GM19025 (cell line): Measurements from ENCODE around the gene IKZF3.

ENCODE experiments used
- ATAC-seq: cut with Tn5 transposase; IDR thresholded peaks from one replicate; pipeline ENCODE4 v1.9.1; 2021; ENCODE audit warnings: mild to moderate bottlenecking, low read depth, moderate library complexity; ENCODE audit not compliant: unreplicated experiment

Gene IKZF3

DNA sequence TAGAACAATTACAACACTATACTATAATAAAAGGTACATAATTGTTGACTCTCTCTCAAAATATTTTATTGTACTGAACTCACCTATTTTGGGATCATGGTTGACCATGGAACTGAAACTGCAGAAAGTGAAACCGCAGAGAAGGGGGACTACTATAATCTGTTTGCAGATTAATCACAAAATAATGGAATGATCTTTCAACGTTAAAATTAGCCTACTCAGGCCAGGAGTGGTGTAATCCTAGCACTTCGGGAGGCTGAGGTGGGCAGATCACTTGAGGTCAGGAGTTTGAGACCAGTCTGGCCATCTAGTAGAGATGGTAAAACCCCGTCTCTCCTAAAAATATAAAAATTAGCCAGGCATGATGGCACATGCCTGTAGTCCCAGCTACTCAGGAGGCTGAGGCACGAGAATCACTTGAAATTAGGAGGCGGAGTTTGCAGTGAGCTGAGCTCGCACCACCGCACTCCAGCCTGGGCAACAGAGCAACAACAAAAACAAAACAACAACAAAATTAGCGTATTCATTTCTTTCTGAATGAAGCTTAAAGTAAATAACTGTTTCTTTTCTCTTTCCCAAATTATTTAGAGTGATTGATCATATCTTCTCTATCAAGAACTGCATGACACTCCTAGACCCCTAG, 45.6 kb downstream of the IKZF3 start:
- no peak for ATAC-seq

DNA sequence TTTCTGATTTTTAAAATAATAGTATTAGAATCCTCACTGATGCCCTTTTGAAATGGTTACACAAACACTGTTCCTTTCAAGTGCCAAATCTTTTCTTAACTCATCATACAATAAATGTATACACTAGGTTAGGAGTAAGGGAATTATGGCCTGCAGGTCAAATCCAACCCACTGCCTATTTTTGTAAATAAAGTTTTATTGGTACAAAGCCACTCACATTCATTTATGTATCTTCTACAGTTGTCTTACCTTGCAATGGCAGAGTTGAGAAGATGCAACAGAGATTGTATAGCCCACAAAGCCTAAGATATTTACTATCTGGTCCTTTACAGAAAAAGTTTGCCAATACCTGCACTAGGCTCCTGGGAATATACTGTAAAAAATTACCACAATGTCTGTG, 47.8 kb downstream of the IKZF3 start:
- ATAC-seq = no peak

DNA sequence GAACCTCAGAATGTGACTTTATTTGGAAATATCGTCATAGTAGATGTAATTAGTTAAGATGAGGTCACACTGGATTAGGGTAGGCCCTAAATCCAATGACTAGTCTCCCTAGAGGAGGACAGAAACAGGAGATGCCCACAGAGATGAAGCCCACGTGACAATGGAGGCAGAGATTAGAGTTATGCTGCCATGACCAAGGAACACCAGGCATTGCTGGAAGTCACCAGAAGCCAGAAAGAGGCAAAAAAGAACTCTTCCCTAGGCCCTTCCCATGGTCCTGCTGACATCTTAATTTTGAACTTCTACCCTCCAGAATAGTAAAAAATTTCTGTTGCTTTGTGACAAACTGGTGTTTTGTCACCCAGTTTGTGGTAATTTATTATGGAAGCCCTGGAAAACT, 49.6 kb downstream of the IKZF3 start:
- ATAC-seq = no peak

DNA sequence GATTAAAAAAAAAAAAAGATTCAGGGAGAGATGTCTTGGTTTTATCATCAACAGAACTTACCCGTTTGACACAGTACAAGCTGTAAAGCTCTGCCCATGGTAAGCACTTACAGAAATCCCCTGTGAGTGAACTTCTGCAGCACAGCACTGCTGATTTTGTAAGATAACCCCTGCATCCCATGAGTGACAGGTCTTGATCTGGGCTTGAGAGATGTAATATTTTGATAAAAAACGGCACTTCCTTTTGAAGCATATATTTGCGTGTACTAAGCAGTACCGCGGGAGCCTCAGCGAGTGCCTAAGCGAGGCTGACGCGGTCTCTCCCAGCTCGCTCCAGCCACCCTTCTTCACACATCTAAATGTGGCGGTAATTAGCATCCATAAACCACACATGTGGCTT, 50.5 kb downstream of the IKZF3 start:
- ATAC-seq = no peak

DNA sequence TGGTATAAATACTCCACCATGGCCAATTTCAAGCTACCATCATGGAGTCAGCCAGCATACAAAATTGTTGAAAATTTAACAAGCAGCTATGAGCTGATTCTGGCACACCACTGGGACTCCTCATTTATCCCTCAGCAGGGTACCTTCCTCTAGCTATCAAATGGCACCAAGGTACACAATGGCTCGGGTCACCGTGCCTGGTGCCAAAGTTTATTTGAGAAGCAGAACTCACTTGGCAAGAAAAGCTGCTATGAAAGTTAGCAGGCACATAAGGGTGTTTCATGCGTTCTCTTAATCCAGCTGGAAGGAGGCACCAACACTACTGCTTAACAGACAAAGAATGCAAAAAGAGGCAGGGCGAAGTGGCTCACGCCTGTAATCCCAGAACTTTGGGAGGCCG, 51.6 kb downstream of the IKZF3 start:
- ATAC-seq = no peak

DNA sequence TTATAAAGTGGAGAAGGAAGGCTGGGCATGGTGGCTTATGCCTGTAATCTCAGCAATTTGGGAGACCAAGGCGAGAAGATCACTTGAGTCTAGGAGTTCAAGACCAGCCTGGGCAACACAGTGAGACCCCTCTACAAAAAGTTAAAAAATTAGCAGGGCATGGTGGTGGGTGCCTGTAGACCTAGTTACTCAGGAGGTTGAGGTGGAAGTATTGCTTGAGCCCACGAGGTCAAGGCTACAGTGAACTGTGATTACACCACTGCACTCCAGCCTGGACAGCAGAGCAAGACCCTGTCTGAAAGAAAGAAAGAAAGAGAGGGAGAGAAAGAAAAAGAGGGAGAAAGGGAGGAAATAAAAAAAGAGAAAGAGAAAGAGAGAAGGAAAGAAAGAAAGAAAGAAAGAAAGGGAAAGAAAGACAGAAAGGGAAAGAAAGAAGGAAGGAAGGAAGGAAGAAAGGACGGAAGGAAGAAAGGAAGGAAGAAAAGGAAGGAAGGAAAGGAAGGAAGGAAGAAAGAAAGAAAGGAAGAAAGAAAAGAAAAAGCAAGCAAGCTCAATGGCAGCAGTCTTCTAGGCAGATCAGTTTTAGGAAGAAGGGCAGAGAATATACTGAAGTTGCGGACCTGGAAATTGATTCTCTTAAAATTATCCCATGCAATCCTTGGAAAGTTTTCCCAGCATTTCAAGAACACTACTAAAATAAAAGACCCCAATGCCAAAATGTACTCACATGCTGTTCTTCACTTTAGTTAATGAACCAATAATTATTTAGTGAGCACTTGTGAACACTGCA, 53.0 kb downstream of the IKZF3 start:
- ATAC-seq = no peak

DNA sequence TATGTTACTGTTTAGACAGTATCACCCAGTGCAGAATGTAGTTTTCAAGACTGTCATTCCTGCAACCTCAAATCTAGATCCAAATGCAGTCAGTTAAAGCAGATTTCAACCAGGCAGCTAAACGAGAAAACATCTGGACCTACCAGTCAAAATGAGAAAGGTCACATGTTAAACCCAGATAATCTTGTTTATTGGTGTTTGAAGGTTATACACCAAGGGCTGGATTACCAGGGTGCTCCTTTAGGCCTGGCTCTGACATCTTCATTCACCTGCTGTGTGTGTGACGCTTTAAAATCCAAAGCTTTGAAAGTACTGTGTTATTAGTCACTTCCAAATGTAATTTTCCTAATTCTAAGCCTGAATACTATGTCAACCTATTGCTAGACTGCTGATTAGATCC, 54.9 kb downstream of the IKZF3 start:
- ATAC-seq = no peak

DNA sequence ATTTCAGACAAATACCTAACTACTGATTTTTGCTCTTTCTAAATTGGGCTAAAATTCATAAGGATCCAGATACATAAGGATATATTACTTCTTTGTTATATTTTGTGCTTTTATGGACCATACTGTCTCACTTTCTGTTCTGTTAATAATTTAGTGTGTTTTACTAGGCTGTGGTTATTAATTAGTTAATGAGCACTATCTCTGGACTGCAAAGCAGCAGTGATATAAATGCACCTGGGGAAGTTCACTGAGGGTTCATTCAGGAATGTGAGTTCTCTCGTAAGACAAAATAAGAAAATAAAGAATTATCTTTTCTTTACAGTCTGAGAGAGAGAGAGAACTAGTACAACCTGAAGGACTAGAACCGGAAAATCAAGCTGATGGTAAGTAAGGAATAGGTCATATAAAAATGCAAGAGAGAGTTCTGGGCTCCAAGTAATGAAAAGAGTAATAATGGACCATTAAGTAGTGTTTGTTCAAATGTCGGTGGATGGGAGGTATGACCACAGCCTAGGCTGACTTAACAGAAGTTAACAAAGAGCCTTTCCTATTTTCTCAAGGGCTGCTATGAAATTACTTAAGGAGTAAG, 55.6 kb downstream of the IKZF3 start:
- ATAC-seq = no peak

DNA sequence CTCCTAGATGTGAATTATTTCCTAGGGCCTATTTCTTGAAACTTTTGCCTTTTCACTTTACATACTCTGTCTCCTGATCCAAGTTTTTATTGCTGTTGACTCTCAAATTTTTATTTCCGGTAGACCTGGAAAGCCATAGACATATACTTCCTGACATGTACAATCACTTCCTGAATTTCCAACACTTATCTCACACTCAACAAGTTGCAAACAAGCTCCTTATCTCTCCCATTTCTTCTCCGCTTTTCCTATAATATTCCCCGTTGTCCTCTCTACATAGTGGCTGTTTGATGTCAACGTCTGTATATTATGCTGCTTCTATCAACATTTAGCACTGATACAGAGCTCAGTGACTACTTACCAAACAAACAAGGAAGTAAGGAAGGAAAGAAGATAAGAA, 59.3 kb downstream of the IKZF3 start:
- ATAC-seq = no peak

DNA sequence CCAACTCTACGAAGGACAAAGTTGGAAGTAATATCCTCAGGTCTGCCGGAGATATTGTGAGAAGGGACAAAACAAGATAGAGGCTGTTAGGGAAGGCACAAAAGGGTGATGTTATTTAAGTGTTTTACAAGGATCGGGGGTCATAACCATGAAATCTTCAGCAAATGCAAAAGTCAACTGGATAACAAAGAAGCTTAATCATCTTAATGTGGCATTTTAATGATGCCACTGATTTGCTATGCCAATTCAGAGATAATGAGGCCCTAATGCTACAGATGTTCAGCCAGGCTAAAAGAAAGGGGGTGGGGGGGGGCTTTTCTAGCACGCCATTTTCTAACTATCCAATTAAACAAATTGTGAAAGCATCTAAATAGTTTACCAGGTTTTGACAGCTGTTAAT, 63.1 kb downstream of the IKZF3 start:
- no peak for ATAC-seq

DNA sequence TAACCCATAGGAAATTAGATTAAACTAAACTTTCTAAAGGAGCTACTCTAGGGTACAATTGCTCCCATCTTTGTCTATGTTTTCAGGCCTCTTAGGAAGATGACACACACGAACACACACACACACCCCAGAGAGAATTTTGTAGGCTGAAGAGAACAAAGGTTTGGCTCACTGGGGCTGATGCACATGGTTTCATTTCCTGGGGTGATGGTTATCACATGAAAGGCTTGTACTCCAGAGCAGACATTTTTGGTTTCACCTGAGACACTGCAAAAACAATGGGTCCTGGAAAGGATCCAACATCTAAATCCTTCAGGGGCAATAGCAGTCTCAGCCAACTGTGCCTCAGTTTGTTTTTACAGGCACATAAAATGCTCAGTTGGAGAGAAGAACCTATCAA, 63.6 kb downstream of the IKZF3 start:
- no peak for ATAC-seq

DNA sequence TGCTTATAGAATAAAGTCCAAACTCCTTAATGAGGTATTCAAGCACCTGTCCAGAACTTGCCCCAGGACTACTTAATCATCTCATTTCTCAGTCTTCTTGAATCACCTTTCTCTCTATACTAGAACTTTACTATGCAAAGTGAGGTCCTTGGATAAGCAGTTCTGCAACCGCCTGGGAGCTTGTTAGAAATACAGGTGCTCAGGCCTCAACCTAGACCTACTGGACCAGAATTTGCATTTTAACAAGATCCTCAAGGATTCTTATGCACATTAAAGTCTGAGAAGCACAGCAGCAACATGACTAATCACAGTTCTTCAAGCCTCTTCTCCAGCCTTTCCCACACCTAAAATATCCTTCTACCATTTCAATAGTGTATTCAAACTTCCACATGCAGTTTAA, 64.7 kb downstream of the IKZF3 start:
- ATAC-seq = no peak

DNA sequence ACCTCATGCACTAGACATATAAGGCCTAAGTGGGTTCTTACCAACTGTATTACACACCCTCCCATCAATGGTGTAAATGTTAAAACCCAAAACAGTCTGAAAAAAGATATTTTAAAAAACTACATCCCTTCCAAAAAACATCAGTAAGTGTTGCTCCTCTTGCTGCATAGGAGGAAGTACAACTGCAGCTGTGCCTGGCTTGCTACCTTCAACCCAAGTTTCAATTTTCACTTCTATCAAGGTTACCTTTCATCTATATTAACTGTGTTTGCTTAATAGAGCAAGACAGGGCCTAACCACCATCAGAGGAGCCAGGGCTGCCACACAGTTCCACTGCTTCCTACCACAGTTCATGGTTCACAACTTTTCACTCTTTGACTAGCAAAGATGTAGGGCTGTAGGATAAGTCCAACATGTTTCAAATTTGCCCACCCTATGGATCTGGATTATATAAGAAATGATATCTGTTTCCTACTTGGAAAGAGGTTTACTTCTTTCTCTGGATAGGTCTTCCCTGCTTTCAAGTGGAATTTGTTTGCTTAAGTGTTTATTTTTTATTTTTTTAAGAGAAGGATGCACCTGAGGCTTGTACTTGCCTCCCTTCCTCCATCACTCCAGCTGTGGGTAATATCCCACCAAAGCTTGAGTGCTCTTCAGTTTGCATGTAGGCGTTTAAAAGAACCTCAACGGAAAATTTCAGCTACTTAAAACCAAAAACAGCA, 69.7 kb downstream of the IKZF3 start:
- ATAC-seq = peak; percentile 84

DNA sequence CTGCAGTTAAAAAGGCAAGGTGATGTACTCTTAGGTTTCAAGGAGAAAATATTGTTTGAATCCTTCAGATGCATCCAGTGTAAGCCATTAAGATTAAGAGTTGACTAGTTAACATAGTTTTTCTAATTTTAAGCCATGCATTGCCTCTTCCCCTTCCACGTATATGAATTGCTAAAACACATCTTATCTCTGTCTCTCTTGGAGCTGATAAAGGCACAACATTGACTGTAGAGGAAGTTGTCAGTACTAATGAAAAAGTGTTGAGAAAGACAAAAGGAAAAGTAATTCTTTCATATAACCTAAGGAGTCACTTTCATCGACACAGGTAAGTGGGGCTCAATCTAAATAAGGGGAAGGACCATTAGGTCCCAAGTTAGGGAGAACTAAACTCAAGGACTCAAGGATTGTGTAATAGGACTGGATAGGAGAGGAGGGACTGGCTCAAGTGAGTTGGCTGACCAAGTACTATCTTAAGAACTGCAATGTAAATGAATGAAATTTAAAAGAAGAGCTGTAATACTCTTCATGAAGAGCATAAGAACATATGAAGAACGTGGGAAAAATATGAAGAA, 70.7 kb downstream of the IKZF3 start:
- ATAC-seq = no peak

DNA sequence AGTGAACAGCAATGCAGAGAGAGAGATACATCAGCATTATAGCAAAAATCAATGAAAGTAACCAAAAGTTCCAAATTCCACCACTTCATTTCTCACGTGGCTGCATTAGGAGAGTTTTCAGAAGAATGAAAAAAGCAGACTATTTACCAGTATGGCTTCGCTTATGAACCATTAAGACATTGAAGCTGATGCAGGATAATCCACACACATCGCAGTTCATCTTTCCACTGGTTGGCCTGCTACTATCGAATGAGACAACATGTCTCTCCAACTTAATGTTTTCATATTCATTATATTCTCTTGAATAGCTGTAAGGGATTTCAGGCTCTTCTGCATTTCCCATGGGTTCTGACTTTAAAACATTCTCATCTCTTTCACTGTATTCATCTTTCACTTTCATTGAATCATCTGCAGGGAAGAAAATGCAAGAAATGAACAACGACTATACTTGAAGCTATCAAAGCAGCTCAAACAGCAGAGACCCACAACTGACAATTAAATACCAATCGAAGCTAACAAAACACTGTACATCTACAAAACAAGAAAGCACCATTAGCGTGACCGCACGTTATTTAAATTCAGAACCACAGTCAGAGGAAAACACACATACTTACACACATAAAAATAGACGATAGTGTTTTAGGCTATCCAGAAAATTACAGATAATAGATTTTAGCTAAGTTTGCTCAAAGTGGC, 71.4 kb downstream of the IKZF3 start:
- no peak for ATAC-seq

DNA sequence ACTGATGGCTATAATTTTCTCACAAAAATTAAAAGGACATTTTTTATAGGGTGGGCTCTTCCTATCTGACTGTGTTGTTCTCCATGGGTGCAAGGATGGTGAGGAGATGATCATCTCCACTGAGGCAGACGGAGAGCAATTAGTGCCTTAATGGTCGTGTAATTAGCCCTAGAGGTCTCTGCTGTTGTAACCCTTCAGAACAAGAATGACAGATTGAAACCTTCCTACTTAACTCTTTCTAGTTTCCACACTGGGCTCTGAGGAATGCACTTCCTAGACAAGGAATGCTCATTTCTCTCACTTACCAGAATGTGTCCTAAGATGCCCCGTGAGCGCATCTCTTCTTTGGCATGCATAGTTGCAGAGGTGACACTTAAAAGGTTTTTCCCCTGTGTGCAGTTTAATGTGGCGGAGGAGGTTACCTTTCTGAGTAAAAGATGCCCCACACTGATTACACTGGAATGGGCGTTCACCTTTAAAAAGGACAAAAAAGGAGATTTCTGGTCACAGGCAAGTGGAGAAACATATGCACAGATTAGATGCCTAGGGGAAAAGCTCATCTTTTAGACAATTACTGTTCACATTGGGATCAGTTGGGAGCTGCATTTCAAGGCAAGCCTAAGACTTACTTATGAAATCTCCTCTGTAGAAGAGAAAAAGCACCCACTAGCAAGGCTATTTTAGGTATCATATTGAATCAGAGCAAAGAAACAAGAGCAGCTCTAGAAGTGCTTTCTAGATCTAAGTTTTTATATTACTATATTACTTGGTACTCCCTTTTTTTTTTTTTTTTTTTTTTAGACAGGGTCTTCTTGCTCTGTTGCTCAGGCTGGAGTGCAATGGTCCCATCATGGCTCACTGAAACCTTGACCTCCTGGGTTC, 72.8 kb downstream of the IKZF3 start:
- ATAC-seq = no peak

DNA sequence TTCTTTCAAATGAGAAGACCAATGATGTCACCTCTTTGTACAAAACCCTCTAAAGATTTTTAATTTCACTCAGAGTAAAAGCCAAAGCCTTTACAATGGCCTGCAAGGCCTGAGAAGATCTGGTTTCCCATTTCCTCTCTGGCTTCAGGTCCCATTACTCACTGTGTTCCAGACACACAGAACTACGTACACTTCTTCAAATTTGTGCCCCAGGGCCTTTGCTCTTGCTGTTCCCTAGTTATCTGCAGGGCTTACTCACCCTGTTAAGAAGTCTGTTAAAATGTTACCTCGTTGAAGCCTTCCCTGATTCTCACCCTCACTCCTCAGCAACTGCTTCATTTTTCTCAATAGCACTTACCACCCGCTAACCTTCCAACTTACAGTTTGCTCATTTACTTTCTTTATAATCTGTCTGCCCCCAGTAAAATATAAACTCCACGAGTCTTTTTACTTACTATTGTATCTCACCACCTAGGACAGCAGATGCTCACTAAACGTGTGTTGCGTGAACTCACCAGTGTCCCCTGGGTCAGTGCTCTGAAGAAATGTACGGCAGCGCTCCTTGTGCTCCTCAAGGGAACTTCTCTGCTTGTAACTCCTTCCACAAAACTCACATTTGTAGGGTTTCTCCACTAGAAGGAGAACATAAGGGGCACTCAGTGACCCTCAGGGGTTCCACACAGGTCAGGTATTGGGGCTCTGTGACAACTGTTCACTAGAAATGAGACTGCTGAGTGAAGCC, 76.2 kb downstream of the IKZF3 start:
- ATAC-seq = no peak

DNA sequence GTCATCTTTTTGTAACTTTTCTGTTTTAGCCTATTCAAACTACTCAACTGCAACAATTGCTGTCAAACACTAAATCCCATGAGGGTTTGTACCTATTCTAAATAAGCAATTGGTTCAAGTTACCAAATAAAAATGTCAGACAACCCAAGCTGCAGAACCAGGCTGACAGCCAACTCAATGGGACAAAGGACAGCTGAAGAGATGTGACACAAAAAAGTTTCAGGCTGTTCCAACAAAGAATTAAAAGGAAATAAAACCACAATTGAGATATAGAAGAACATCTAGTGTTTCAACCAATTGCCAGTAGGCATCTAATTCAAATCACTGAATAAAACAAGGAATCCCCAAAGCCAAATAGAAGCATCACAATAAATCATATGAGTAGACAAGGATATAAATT, 77.1 kb downstream of the IKZF3 start:
- ATAC-seq = no peak

DNA sequence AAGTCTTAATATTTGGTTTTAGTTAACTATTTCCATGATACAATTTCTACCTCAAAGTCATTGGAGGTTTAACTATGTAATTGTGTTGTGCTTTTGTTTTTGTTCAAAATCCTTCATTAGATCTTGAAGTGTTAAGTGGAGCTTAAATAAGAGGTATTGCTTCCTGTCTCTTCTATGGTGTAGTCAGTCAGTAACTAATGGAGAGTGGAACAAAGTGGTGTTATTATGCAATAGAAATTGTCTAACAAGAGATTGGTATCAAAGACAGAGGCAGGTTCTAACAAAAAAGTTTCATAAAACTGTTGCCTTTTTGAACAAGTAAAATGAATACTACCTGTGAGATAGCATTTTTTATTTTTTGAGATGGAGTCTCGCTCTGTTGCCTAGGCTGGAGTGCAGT, 81.1 kb downstream of the IKZF3 start:
- ATAC-seq = no peak
